DOHH2 (cell line): Measurements from ENCODE around the gene CYP2C18.
"Not testable (repeated sequence)": the region's sequence is repeated elsewhere in the genome, so short reads cannot be mapped to it uniquely, and the experiment has no call there.

ENCODE experiments used
- H3F3A ChIP-seq: fragments of 200-600 bp; sonication (generic), shearing (Covaris generic); 2 replicates; pipeline ENCODE4 v1.6.0; 2016; ENCODE audit warnings: antibody characterized with exemption, mild to moderate bottlenecking; ENCODE audit not compliant: control insufficient read depth, insufficient read depth
- H3K27ac ChIP-seq: fragments of 200-600 bp; sonication (generic); 2 replicates; pipeline ENCODE4 v1.5.1; 2014; ENCODE audit warnings: low read depth, mild to moderate bottlenecking, low read length, moderate library complexity
- H3K27me3 ChIP-seq: fragments of 200-600 bp; sonication (generic); 2 replicates; pipeline ENCODE4 v1.6.1; 2014; ENCODE audit warnings: mild to moderate bottlenecking, low read length, mixed read lengths; ENCODE audit not compliant: control insufficient read depth
- H3K36me3 ChIP-seq: fragments of 200-600 bp; sonication (generic); 2 replicates; pipeline ENCODE4 v1.6.1; 2014; ENCODE audit warnings: mild to moderate bottlenecking, low read length, moderate library complexity, mixed read lengths; ENCODE audit not compliant: control insufficient read depth
- H3K4me1 ChIP-seq: fragments of 200-600 bp; sonication (generic); 2 replicates; pipeline ENCODE4 v1.6.1; 2014; ENCODE audit warnings: mild to moderate bottlenecking, low read length, mixed read lengths; ENCODE audit not compliant: control insufficient read depth
- H3K4me2 ChIP-seq: fragments of 200-600 bp; sonication (generic); 2 replicates; pipeline ENCODE4 v1.6.0; 2014; ENCODE audit warnings: mild to moderate bottlenecking, low read length, moderate library complexity
- H3K4me3 ChIP-seq: fragments of 200-600 bp; sonication (generic); 2 replicates; pipeline ENCODE4 v1.5.1; 2014; ENCODE audit warnings: mild to moderate bottlenecking, low read length, mixed read lengths
- H3K79me2 ChIP-seq: fragments of 200-600 bp; sonication (generic); 2 replicates; pipeline ENCODE4 v1.6.1; 2014; ENCODE audit warnings: mild to moderate bottlenecking, low read length, mixed read lengths; ENCODE audit not compliant: control insufficient read depth
- H3K9me2 ChIP-seq: fragments of 200-600 bp; sonication (generic); replicated peaks from 2 replicates; pipeline ENCODE4 v1.6.1; 2014; ENCODE audit warnings: mild to moderate bottlenecking, low read length, mixed read lengths; ENCODE audit not compliant: control insufficient read depth
- H3K9me3 ChIP-seq: fragments of 200-600 bp; sonication (generic); 2 replicates; pipeline ENCODE4 v1.6.1; 2014; ENCODE audit warnings: antibody characterized with exemption, low read length, mixed read lengths; ENCODE audit not compliant: control insufficient read depth, insufficient read depth
- H4K20me1 ChIP-seq: fragments of 200-600 bp; sonication (generic); 2 replicates; pipeline ENCODE4 v1.6.0; 2014; ENCODE audit warnings: low read depth, mild to moderate bottlenecking, antibody characterized with exemption, low read length, moderate library complexity; ENCODE audit not compliant: control insufficient read depth, insufficient read depth
- CTCF ChIP-seq: fragments of 200-600 bp; sonication (generic); IDR thresholded peaks from one replicate; pipeline ENCODE4 v1.5.1; 2014; ENCODE audit warnings: antibody characterized with exemption, mild to moderate bottlenecking, low read depth, low read length; ENCODE audit not compliant: poor library complexity, severe bottlenecking
- EZH2phosphoT487 ChIP-seq: fragments of 200-600 bp; sonication (generic); IDR thresholded peaks from 2 replicates; pipeline ENCODE4 v1.6.1; 2017; ENCODE audit warnings: borderline replicate concordance, mild to moderate bottlenecking, antibody characterized with exemption, low read length, moderate library complexity, mixed read lengths

The CYP2C18 gene

GRCh38 chr10:94683214-94684054 lies at the start of gene CYP2C18:
CYP2C18 (plus strand) TSS chr10:94683729; CDS start chr10:94683820, 91 bp downstream.
- H3K4me3 ChIP-seq: no peak within 1 kb of the TSS
- H3K4me1 ChIP-seq: no peaks in the 10 kb centered on the region
- no peak within 1 kb of the TSS for H3K4me2 ChIP-seq
- TF ChIP-seq CTCF: no peak
- no peak for TF ChIP-seq EZH2phosphoT487
- H3K27ac ChIP-seq: no peak within 1 kb of the TSS
- no peaks in the 10 kb centered on the region for H3K36me3 ChIP-seq
- H3K9me2 ChIP-seq: no peaks in the 10 kb centered on the region
- H3F3A ChIP-seq: no peaks in the 10 kb centered on the region
- H4K20me1 ChIP-seq: no peaks in the 10 kb centered on the region
- no peaks in the 10 kb centered on the region for H3K27me3 ChIP-seq
- H3K79me2 ChIP-seq: no peaks in the 10 kb centered on the region
- H3K9me3 ChIP-seq: no peaks in the 10 kb centered on the region

GRCh38 chr10:94638097-94638496 lies 45.4 kb upstream of the CYP2C18 start:
- not testable (repeated sequence) for H3K4me3 ChIP-seq, H3K9me3 ChIP-seq, H3K27me3 ChIP-seq, H3K4me1 ChIP-seq, H3K9me2 ChIP-seq, H4K20me1 ChIP-seq, H3K4me2 ChIP-seq, H3K36me3 ChIP-seq, H3K79me2 ChIP-seq, H3K27ac ChIP-seq, H3F3A ChIP-seq

GRCh38 chr10:94639902-94640301 lies 43.6 kb upstream of the CYP2C18 start:
- no peaks in the 10 kb centered on the region for H3K27me3 ChIP-seq
- no peaks in the 10 kb centered on the region for H3K9me2 ChIP-seq
- H3K4me1 ChIP-seq: no peaks in the 10 kb centered on the region
- no peak overlapping the region for H3K4me2 ChIP-seq
- H3K27ac ChIP-seq: no peak overlapping the region
- no peak overlapping the region for H3K4me3 ChIP-seq
- H3K36me3 ChIP-seq: no peaks in the 10 kb centered on the region
- H3K79me2 ChIP-seq: no peaks in the 10 kb centered on the region
- H3K9me3 ChIP-seq: peaks cover 2% of the 10 kb centered on the region
- no peak for TF ChIP-seq EZH2phosphoT487
- TF ChIP-seq CTCF: no peak
- no peaks in the 10 kb centered on the region for H4K20me1 ChIP-seq
- H3F3A ChIP-seq: no peaks in the 10 kb centered on the region

- H3F3A ChIP-seq: no peaks in the 10 kb centered on the region
- peaks cover 3% of the 10 kb centered on the region; the same call in 1 of the 2 replicates for H3K27me3 ChIP-seq
- H3K9me2 ChIP-seq: no peaks in the 10 kb centered on the region
- peaks cover 2% of the 10 kb centered on the region for H3K9me3 ChIP-seq
- no peaks in the 10 kb centered on the region for H4K20me1 ChIP-seq
- TF ChIP-seq CTCF (no peak), EZH2phosphoT487 (no peak)
- no peaks in the 10 kb centered on the region for H3K4me1 ChIP-seq
- H3K79me2 ChIP-seq: no peaks in the 10 kb centered on the region
- H3K27ac ChIP-seq: no peak overlapping the region
- no peak overlapping the region for H3K4me3 ChIP-seq
- H3K4me2 ChIP-seq: no peak overlapping the region
- no peaks in the 10 kb centered on the region for H3K36me3 ChIP-seq
Measured at GRCh38 chr10:94640562-94640961, 43.0 kb upstream of the CYP2C18 start.
